Inferior parietal cortex (tissue), 1 donor: ENCODE measurements around the gene DNAJC5.

Experiments
- DNase-seq: peaks from one replicate; pipeline ENCODE4 v3.0.0-alpha.2; 2016; ENCODE audit errors: extremely low spot score

DNAJC5 gene

GRCh38 chr20:63884506-63885263, 10.2 kb upstream of the DNAJC5 start:
- DNase-seq = no peak

DNA sequence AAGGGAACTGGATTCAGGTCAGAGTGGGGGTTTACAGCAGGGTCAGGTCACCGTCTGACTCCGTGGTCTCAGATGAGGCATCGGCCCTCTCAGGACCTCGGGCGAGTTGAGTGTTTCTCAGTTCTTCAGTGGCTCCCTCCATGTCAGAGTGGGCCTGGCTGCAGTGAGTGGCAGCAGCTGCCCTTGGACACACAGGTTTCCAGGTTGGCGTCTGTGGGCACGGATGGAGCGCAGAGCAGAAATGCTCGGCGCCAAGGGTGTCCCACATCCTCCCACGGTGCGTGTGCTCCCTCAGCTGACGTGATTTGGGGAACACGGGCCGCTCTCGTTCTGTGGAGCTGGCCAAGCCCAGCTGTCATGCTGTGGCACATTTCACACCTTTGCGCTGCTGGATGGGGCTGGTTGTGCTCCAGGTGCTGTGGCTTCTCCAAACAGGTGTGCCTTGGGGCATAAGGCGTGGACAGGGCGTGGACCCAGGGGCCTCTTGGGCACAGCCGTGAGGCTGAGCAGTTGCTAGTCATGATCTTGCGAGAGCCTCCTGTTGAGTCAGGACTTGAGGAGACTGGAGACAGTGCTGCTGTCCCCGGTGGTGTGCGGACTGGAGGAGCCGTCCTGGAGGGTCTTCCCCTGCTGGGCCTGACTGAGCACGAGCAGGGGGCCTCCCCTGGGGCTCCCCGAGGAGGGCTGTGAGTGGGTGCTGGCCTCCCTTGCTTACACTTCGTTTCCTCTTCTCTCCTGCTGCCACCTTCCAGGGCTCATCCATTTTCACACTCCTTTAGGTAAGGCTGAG, 9.5 kb upstream of the DNAJC5 start:
- no peak for DNase-seq

DNA sequence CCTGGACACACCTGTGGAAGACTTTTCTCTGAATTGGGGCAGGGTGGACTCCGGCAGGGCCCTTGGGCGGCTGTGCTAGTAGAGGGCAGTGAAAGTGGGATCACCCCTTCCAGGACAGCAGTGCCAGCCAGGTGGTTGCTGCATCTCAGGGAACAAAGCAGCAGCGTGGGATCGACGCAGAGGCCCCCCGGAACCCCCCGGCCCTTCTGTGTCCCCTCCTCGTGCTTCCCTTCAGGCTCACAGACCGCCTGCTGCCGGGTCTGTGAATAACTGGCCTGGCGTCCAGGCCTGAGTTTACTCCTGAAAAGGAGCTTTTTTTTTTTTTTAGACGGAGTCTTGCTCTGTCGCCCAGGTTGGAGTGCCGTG, 8.9 kb upstream of the DNAJC5 start:
- no peak for DNase-seq

- no peak for DNase-seq
These were observed 8.0 kb upstream of the DNAJC5 start for GRCh38 chr20:63886921-63887320.

DNA sequence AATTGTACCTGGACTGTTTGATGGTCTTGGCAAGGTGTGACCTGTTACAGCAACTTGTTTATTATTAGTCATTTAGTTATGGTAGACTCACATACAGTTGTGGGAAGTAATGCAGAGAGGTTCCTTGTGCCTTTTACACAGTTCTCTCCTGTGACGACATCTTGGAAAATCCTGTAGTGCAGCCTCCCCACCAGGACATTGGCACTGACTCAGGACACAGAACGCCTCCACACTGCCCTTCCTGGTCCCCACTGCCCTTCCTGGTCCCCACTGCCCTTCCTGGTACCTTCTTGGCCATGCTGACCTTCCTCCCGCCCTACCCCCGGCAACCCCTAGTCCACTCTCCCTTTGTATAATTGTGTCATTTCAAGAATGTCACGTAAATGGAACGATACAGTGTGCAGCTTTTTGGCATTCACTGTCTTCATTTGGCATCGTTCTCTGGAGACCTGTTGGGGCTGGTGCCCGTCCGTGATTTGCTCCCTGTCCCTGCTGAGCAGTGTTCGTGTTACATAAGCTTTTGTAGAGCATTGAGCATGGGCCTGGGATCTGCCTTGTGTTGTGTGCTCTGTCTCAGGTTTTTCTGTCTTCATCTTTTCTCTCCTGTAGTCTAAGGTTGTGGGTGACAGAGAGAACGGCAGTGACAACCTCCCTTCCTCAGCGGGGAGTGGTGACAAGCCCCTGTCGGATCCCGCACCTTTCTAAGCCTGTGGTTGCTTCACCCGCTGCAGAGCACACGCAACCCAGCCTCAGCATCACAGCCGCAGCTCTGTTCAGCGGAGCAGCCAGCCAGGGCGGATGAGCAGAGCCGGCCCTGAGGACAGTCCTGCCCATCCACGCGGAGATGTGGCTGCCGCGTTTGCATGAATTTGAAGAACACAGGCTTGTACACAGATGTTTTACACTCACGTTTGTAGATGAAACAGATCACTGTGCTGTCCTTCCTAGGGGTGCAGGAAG, 5.4 kb upstream of the DNAJC5 start:
- no peak for DNase-seq

- DNase-seq = no peak
These were observed 4.7 kb upstream of the DNAJC5 start for GRCh38 chr20:63890201-63890576.

- DNase-seq = no peak
These were observed 4.3 kb upstream of the DNAJC5 start for GRCh38 chr20:63890616-63891015.

GRCh38 chr20:63891061-63892002, 3.6 kb upstream of the DNAJC5 start:
- no peak for DNase-seq

- no peak for DNase-seq
These were observed 2.5 kb upstream of the DNAJC5 start for GRCh38 chr20:63892402-63892801.

DNA sequence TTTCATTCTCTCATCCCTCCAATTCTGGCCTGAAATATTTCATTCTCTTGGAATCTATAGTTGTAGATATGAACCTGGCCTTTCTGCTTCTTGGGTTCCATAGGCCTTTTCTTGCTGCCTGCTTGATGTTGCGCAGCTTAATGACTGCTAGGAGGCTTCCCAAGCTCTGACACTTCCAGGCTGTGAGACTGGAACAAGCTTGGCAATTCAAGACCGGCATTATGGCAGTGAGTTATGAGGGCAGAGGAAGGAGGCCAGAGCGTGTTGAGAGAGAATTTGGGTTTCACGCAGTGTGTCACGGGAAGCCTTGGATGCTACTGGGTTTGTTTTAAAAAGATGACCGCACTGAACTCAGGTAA, 948 bp upstream of the DNAJC5 start:
- DNase-seq = no peak

- DNase-seq = no peak
These were observed 451 bp downstream of the DNAJC5 start for GRCh38 chr20:63895202-63895951.

GRCh38 chr20:63895952-63896263, 982 bp downstream of the DNAJC5 start:
- DNase-seq = no peak

GRCh38 chr20:63896264-63897105, 1.6 kb downstream of the DNAJC5 start:
- peak; percentile 25 for DNase-seq

DNA sequence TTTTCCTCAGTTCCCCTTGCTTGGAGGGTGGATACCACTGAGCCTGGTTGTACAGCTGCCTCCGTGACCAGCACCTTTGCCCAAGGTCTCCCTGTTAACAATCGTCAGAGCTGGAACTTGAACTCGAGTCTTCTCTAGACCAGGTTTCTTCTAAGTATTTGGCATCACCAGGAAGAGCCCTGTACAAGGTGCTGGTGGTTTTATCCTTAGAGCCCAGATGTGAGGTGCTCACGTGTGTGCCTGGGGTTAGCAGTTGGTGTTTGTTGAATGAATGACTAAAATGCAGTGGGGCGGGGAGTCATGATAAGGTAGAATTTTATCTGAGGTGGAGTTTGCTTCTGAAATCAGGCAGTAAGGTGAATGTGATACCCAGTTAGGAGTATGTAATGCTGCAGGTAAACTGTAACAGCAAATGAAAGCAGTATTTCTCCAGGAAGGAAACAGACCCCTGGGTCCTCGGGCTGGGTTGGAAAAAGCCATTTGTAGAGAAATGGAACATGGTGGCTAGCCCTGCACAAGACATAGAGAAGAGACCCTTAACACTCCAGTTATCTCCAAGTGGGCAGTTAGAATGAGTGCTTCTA, 3.1 kb downstream of the DNAJC5 start:
- no peak for DNase-seq

DNA sequence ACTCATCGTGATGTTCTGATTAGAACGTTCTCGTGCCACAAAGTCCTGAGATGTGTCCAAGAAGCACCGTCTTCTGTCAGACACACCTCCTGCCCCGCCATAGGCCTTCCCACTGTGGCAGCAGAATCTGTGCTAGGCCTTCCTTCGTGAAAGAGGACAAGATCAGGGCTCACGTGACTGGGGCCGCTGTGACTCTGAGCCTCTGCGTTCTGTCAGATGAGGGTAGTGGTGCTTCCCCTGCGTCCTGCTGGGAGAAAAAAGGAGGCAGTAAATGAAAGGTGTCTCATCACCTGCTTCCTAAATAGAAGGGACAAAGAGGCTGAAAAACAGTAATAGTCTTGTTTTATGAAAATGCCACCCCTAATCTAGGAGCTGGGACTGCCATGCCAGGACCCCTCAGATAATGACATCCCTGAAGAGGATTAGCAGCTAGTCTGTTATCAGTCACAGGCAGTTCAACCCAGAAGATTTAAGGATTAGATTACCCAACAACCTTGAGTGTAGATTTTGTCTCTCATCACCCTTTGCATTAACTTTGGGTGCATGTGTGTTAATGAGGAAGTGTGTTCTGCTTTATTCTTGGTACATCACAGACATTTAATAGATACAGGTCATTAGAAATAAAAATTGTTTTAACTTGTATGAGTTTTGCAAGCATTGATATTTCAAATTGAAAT, 4.1 kb downstream of the DNAJC5 start:
- DNase-seq = no peak

DNA sequence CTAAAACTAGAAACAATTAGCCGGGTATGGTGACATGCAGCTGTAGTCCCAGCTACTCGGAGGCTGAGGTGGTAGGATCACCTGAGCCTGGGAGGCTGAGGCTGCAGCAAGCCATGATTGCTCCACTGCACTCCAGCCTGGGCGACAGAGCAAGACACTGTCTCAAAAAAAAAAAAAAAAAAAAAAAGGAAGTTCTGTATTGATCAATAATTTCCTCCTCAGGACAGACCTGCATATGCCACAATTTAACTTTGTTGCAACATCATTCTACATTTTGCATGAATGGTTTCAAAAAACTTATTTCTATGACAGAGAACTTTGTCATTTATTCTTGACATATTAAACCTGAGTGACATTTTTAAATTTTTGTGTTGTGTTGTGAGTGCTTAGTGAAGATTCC, 5.5 kb downstream of the DNAJC5 start:
- DNase-seq = no peak

- DNase-seq = no peak
These were observed 9.1 kb downstream of the DNAJC5 start for GRCh38 chr20:63903796-63904561.
